G401 (cell line): ENCODE data around the gene MFAP1. TPM values are rescaled to one million over a fixed set of nuclear protein-coding genes. Genes with fewer than 3 reads are reported as not detected.
"Not testable (repeated sequence)": the region's sequence is repeated elsewhere in the genome, so short reads cannot be mapped to it uniquely, and the experiment has no call there.

Experiments used
- DNase-seq: peaks from one replicate; pipeline ENCODE4 v3.0.0-alpha.2; 2015; ENCODE audit warnings: low spot score
- in situ Hi-C: cut with HindIII; loops from 2 replicates; pipeline ENCODE4 v1.10.0; 2016; ENCODE audit warnings: low sequenced_read_pairs, mixed read lengths
- total RNA-seq: library from RNA; depleted of rRNA; stranded (reverse); fragments of >200 nt; shearing (Covaris generic); gene quantifications from 2 replicates; pipeline ENCODE4 v1.2.3, GENCODE V29; 2014

The MFAP1 gene
- total RNA-seq, 1 experiment from 2014 or later, result 12.3 TPM

DNA sequence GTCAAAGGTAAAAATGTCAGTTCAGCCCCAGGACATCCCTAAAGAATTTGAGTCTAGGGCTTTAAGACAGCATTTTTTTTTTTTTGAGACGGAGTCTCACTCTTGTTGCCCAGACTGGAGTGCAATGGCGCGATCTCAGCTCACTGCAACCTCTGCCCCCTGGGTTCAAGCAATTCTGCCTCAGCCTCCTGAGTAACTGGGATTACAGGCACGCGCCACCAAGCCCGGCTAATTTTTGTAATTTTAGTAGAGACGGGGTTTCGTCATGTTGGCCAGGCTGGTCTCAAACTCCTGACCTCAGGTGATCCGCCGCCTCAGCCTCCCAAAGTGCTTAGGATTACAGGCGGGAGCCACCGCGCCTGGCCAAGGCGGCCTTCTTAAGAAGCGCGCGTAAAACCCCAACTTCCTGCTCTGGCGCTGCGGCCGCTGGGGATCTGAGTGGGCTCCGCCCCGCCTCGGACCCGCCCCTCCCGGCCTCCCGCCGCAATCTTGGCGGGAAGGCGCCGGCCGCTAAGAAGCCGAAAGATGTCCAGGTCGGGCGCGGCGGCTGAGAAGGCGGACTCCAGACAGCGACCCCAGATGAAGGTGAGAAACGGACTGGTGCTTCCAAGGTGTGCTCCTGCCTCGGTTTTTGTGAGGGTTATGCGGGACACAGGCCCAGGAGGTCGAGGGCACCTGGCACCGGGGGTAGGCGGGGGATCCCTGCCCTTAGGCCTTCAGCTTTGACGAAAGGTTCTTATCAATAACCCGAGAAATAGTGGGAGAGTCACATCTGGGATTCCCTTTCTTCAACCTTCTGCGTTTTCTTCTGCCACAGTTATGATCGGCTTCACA lies 2.2 kb upstream of the MFAP1 start, which contains the start of gene WDR76:
Gene WDR76 (plus strand): TSS at position 495 of the 834 bp plus-strand sequence. CDS start 31 bp downstream, at position 526.
- peak; percentile 84 for DNase-seq
- in situ Hi-C loops, result no loop called here

DNA sequence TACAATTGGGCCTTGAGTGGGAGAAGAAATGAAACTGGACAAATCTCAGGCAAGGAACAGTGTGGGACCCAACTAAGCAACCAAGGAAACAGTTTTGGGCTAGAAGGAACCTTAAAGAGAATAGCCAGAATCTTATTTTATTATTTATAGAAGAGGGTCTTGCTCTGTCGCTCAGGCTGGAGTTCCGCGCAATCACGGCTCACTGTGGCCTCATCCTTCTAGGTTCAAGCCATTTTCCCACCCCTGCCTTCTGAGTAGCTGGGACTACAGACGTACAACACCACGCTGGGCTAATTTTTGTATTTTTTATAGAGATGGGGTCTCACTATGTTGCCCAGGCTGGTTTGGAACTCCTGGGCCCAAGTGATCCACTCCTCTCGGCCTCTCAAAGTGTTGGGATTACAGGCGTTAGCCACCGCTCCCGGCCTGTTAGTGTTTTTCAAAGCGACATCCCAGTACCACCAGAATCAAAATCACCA lies 1.6 kb upstream of the MFAP1 start:
- DNase-seq, result no peak
- in situ Hi-C loops, result no loop called here

DNA sequence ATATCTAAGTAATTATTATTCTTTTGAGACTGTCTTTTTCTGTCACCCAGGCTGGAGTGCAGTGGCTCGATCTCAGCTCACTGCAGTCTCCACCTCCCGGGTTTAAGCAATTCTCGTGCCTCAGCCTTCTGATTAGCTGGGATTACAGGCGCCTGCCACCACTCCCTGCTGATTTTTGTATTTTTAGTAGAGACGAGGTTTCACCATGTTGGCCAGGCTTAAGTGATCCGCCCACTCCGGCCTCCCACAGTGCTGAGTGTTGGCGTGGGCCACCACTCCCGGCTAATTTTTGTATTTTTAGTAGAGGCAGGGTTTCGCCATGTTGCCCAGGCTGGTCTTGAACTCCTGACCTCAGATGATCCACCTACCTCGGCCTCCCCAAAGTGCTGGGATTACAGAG lies 815 bp upstream of the MFAP1 start:
- in situ Hi-C loops, DNase-seq: not testable (repeated sequence)

- DNase-seq, result no peak
- in situ Hi-C loops, result no loop called here
These were observed 3.0 kb downstream of the MFAP1 start for GRCh38 chr15:43821505-43821904.

DNA sequence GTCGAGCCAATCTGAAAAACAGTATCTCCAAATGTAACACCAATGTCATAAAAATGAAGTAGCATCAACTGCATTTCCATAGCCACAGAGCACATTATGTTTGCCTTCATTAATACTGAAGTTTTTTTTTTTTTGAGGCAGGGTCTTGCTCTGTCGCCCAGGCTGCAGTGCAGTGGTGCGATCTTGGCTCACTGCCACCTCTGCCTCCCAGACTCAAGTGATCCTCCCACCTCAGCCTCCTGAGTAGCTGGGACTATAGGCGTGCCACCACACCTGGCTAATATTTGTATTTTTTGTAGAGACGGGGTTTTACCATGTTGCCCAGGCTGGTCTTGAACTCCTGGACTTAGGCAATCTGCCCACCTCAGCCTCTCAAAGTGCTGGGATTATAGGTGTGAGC lies 9.4 kb downstream of the MFAP1 start:
- in situ Hi-C loops, DNase-seq: not testable (repeated sequence)

DNA sequence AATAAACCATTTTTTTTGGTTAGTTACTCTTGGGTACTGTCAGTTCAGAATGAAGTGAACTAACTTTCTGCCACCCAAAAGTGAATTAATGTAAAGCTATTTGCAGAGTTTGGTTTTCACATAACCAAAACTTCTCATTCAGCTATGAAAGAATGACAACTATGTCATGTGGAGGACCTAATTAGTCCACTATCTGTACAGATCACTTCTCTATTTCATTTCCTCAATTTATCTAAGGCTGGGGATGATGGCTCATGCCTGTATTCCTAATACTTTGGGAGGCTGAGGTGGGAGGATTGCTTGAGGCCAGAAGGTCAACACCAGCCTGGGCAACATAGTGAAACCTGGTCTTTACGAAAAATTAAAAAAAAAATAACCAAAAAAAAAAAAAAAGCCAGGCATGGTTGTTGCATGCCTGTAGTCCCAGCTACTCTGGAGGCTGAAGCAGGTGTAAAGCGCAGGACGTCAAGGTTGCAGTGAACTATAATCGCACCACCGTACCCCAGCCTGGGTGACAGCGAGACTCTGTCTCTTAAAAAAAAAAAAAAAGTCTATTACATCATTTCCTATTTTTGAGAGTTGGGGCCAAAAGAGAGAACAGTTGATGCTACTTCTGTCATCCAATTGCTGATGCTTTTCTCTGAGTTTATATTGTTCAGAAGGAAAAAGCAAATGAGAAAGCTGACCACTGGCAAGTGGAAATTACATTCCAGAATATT lies 15.4 kb downstream of the MFAP1 start:
- in situ Hi-C loops, result no loop called here

DNA sequence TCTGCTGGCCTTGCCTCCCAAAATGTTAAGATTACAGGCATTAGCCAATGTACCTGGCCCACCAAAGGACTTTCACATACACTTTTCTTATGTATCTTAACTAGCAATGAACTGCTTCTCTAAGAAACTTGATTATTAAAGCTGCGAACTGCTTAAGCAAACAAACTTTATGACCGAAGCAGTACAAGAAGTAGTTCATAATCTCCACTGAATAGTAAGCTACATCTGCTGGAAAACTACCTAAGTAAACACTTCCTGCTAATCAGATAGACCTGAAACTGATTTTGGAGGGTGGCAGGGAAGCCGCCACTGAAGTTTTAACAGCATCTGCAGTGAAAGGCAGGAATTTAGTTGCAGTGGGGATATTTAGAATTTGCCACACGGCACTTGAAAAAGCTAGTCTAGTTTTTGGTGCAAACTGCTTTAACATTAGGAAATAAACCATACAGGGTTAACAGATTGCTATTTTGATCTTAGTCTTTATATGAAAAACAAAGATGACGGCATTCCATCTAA lies 16.0 kb downstream of the MFAP1 start:
- DNase-seq, result no peak
- in situ Hi-C loops, result no loop called here

More for the DNA sequence above, 15.4 kb downstream of the MFAP1 start:
- no peak for DNase-seq

DNA sequence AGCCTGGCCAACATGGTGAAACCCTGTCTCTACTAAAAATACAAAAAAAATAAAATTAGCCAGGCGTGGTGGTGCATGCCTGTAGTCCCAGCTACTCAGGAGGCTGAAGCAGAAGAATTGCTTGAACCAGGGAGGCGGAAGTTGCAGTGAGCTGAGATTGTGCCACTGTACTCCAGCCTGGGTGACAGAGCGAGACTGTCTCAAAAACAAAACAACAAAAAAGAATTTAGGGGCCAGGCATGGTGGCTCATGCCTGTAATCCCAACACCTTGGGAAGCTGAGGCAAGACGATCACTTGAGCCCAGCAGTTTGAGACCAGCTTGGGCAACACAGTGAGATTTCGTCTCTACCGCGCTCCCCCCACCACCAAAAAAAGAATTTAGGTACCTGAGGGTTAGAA lies 21.8 kb downstream of the MFAP1 start:
- in situ Hi-C loops, DNase-seq: not testable (repeated sequence)

DNA sequence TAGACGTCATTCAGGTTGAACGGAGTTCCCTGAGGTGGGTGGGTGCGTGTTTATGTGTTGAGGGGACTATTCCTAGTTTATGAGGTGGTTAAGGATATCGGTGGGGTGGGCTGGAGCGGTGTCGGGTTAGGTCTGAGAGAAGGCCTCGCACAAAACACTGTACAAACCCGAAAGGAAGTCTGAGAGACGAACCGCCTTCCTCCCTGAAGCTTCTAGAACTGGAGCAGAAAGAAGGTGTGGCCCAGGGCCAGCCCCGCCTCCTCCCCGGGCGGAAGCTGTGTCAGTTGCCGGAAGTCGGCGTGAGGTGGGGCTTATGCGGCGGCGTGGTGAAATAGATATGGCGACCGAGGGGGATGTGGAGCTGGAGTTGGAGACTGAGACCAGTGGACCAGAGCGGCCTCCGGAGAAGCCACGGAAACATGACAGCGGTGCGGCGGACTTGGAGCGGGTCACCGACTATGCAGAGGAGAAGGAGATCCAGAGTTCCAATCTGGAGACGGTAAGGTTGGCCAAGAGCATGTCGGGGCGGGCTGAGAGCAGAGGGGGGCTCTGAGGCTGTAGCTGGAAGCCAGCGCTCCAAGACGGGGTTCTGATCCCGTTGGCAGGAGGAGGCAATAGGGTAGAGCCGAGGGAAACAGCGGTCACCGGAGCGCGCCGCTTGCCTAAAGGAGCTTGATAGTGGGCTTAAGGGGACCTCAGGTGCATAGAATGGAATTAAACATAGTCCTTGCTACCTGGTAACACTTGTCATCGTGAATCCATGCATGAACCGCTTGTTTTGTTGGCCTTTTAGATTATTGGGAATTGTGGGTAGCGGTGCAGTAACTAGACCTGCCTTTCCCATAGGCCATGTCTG lies 24.0 kb downstream of the MFAP1 start, which contains the start of gene HYPK:
Gene HYPK (plus strand): TSS at position 314 of the 856 bp plus-strand sequence. CDS start 24 bp downstream, at position 338.
- DNase-seq, result peak; percentile 95
- in situ Hi-C loops, result no loop called here

DNA sequence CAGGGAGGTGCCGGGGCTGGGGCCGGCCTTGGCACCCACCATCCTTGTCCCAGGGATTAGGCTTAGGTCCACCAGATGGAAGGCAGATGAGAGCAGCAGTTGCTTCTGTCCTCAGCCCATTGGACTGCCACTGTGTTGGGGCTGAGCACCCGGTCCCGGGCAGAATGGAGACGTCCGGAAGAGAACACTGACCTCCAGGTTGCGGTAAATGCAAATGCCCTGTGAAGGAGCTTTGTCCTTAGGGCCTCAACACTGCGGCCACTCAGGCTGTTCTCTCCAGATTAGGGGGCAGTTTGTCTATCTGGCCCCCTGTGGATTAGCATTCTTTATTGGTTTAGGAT lies 24.6 kb downstream of the MFAP1 start, which contains the start of gene SERINC4:
Gene SERINC4 (minus strand): TSS at position 276 of the 341 bp plus-strand sequence. CDS start 234 bp downstream, at position 42.
- in situ Hi-C loops, result no loop called here

GRCh38 chr15:43799209-43799944 lies 25.1 kb downstream of the MFAP1 start:
- peak; percentile 10 for DNase-seq
- in situ Hi-C loops, result no loop called here

More for the DNA sequence above, 24.6 kb downstream of the MFAP1 start, which contains the start of gene SERINC4:
- no peak for DNase-seq

DNA sequence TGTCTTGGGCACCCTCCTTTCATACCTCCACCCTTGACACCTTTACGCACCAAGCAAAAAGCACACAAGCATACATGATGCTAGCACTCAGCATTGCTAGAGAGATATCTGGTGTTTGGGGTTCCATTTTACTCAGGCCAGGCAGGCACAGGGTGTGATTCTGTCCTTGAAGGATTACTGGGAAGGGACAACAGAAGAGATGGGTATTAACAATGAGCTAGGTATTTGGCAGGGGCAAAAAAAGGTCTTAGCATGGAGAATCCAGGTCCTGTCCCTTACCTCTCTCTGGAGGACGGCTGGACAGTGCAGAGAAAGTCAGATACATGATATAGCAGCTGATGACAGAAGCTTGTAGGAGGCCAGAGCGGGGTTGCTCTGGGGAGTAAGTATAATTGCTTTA lies 27.9 kb downstream of the MFAP1 start:
- in situ Hi-C loops, result no loop called here
- no peak for DNase-seq

- in situ Hi-C loops, result no loop called here
- DNase-seq, result peak; percentile 8
These were observed 28.5 kb downstream of the MFAP1 start for GRCh38 chr15:43795997-43796396.

- DNase-seq, result no peak
- in situ Hi-C loops, result no loop called here
These were observed 29.3 kb downstream of the MFAP1 start for GRCh38 chr15:43795197-43795596.

- DNase-seq, result no peak
- in situ Hi-C loops, result no loop called here
These were observed 30.0 kb downstream of the MFAP1 start for GRCh38 chr15:43794269-43795037.

GRCh38 chr15:43793647-43794046 lies 30.8 kb downstream of the MFAP1 start:
- in situ Hi-C loops, result no loop called here
- DNase-seq, result no peak

DNA sequence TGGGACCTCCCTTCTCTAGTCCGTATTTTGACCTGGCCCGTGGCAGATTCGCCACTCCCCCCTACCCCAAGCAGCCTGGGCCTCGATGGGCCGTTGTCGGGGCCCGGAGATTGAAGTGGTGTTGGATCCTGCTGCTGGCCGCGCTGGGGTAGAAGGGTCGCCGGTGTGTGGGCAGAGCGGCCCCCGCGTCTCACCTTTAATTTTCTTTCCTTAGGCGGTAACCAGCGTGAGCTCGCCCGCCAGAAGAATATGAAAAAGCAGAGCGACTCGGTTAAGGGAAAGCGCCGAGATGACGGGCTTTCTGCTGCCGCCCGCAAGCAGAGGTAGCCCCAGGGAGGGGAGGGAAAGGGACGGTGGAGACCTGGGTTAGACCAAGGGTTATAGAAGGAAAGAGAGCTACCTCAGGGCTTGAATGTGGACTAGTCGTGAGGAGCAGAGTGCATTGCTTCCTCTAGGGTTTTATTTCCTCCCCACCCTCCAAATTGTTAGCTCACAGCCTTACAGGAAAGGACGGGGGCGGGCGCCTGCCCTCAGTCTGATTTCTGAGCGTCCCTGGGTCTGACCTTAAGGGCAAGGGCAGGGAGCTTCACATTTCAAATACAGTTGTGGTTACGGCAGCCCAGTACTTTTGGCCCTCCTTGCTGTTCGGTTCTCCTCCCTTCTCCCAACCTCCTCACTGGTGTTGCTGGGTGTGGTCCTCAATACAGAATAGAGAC lies 31.6 kb downstream of the MFAP1 start:
- DNase-seq, result no peak
- in situ Hi-C loops, result no loop called here
